AG10803 (cell line): ENCODE results near the gene NSMF.

Experiments used
- DNase-seq: peaks from one replicate; pipeline ENCODE4 v3.0.0; 2010; ENCODE audit warnings: low read depth
- H3K4me3 ChIP-seq: 2 replicates; pipeline ENCODE4 v1.5.1; 2011; ENCODE audit warnings: mild to moderate bottlenecking, low read length, control low read depth
- CTCF ChIP-seq: conservative IDR thresholded peaks from 2 replicates; pipeline ENCODE4 v1.5.1; 2011; ENCODE audit warnings: mild to moderate bottlenecking, low read length, control low read depth, inconsistent platforms

The NSMF gene

GRCh38 chr9:137437691-137438590 lies 21.2 kb downstream of the NSMF start:
- H3K4me3 ChIP-seq = no peak overlapping the region
- no peak for TF ChIP-seq CTCF

GRCh38 chr9:137436761-137437600 lies 22.2 kb downstream of the NSMF start:
- no peak overlapping the region for H3K4me3 ChIP-seq
- DNase-seq = no peak
- TF ChIP-seq CTCF = no peak

More at GRCh38 chr9:137437691-137438590, 21.2 kb downstream of the NSMF start:
- no peak for DNase-seq

DNA sequence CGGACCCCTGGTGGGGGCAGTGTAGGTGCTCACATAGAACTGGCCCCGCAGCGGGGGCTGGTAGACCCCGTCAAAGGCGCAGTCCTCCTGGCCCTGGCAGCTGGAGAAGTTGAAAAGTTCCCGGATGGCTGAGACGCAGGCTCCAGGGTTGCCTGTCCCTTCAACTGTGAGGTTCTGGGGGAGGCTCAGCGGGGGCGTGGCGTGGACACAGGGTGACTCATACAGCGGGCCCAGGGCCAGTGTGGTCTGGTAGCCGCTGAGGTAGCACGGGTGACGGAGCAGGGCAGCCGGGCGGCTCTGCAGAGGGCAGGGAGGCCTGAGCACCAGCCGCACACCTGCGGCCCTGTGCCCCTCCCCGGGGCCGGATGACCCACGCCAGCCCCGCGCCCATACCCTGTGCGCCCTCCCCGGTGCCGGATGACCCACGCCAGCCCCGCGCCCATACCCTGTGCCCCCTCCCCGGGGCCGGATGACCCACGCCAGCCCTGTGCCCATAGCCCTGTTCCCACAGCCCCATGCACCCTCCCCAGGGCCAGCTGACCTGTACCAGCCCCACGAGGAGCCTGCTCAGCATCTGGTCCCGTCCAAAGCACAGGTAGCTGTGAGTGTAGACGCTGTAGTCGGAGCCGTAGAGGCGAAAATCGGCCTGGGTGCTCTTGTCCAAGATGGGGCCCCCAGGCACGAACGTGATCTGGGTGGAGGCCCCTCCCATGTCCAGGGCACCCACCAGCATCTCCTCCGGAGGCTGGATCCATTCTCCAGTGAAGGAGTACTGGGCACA lies 23.0 kb downstream of the NSMF start:
- no peak for TF ChIP-seq CTCF
- no peak overlapping the region for H3K4me3 ChIP-seq
- peak; percentile 69 for DNase-seq

GRCh38 chr9:137435381-137435891 lies 23.7 kb downstream of the NSMF start:
- H3K4me3 ChIP-seq = no peak overlapping the region
- DNase-seq = no peak
- no peak for TF ChIP-seq CTCF

DNA sequence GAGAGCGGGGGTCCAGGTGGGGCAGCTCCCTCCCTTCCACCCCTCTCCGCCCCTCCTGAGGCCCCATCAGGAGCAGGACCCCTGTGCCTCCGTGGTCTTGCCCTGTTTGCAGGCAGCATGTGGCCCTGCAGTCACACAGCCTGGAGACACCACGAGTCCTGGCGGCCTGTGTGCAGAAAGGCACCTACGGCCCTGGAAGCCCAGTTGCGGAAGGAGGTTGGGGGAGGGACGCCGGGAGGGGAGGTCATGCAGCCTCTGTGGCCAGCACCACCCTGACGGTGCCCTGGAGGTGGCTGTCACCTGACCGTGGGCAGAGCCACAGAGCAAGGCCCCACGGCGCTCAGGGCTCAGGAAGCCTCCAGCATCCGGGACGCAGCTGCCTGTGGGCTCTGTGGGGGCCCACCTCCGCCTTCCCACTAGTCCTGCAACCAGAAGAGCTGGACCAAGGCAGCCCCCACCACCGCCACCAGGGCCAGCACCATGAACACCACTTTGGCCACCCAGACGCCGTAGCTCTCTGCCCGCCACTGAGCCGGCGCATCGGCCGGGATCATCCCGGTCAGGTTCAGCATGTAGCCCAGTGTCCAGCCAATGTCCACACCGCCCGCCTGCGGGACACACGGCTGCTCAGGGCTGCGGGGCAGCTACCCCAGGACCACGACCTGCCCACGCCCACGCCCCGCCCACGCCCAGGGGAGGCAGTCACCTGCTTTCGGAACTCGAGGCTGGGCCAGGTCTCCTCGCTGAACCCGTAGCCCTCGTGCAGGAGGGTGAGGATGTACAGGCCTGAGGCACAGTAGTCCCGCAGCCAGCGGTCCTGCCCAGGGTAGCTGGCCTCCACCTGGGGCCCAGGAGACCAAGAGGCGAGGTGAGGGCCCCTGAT lies 24.4 kb downstream of the NSMF start:
- no peak for TF ChIP-seq CTCF
- no peak overlapping the region for H3K4me3 ChIP-seq
- no peak for DNase-seq

DNA sequence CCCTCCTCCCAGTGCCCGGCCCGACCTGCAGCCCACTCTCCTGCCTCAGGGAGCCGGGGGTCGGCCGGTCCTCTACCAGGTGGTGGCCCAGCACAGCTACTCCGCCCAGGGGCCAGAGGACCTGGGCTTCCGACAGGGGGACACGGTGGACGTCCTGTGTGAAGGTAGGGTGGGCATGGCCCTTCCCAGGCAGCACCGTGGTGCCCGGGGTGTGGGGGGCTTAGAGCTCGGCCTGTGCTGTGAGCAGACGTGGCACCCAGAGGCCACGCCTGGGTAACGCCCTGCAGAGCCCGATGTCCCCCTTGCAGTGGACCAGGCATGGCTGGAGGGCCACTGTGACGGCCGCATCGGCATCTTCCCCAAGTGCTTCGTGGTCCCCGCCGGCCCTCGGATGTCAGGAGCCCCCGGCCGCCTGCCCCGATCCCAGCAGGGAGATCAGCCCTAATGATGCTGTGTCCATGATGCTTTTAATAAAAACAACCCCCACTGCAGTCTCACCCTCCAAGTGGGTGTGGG lies 25.2 kb downstream of the NSMF start:
- no peak for DNase-seq
- no peak for TF ChIP-seq CTCF
- no peak overlapping the region for H3K4me3 ChIP-seq
